GM12878 (cell line): Measurements from ENCODE around the gene GLG1. TPM values are rescaled to one million over a fixed set of nuclear protein-coding genes. Genes with fewer than 3 reads are reported as not detected.

ENCODE experiments used
- CBX3 ChIP-seq: fragments of 200-600 bp; sonication (generic); IDR thresholded peaks from 2 replicates; pipeline ENCODE4 v1.6.1; 2016; ENCODE audit warnings: low read depth, borderline replicate concordance
- DPF2 ChIP-seq: fragments of 450-650 bp; IDR thresholded peaks from 2 replicates; pipeline ENCODE4 v1.6.1; 2017; ENCODE audit warnings: mild to moderate bottlenecking
- HDAC6 ChIP-seq: fragments of 200-600 bp; sonication (generic); IDR thresholded peaks from one replicate; pipeline ENCODE4 v1.8.0; 2017; ENCODE audit warnings: antibody characterized with exemption; ENCODE audit not compliant: unreplicated experiment
- JUNB ChIP-seq: IDR thresholded peaks from 2 replicates; pipeline ENCODE4 v1.6.1; 2016; ENCODE audit warnings: antibody characterized with exemption, mild to moderate bottlenecking
- MTA2 ChIP-seq: fragments of 450-650 bp; IDR thresholded peaks from 2 replicates; pipeline ENCODE4 v1.6.1; 2016; ENCODE audit warnings: low read depth, mild to moderate bottlenecking, moderate library complexity
- MYB ChIP-seq: fragments of 150-350 bp; IDR thresholded peaks from 2 replicates; pipeline ENCODE4 v1.6.1; 2014; ENCODE audit warnings: mild to moderate bottlenecking, low read depth, low read length, borderline replicate concordance
- NFYA ChIP-seq: IDR thresholded peaks from 2 replicates; pipeline ENCODE4 v1.6.1; 2011; ENCODE audit warnings: low read depth, mild to moderate bottlenecking, low read length, improper control_type of control experiment, borderline replicate concordance
- NR2C2 ChIP-seq: IDR thresholded peaks from 2 replicates; pipeline ENCODE4 v1.6.1; 2011; ENCODE audit warnings: borderline replicate concordance, low read depth; ENCODE audit not compliant: control insufficient read depth, insufficient read length
- NRF1 ChIP-seq: conservative IDR thresholded peaks from 2 replicates; pipeline ENCODE4 v1.6.1; 2011; ENCODE audit warnings: mild to moderate bottlenecking, low read depth, low read length, improper control_type of control experiment
- PAX8 ChIP-seq: fragments of 450-650 bp; IDR thresholded peaks from 2 replicates; pipeline ENCODE4 v1.6.1; 2017; ENCODE audit warnings: mild to moderate bottlenecking, moderate library complexity
- POU2F2 ChIP-seq: IDR thresholded peaks from 3 replicates; pipeline ENCODE4 v1.6.1; 2011; ENCODE audit warnings: low read depth, mild to moderate bottlenecking, low read length, borderline replicate concordance
- RBBP5 ChIP-seq: fragments of 200-600 bp; sonication (generic); conservative IDR thresholded peaks from 2 replicates; pipeline ENCODE4 v1.6.1; 2016
- RUNX3 ChIP-seq: IDR thresholded peaks from 2 replicates; pipeline ENCODE4 v1.6.1; 2012; ENCODE audit warnings: low read length, inconsistent platforms
- SMAD1 ChIP-seq: fragments of 450-650 bp; IDR thresholded peaks from 2 replicates; pipeline ENCODE4 v1.6.1; 2018; ENCODE audit warnings: mild to moderate bottlenecking, low read depth; ENCODE audit not compliant: partially characterized antibody
- SP1 ChIP-seq: IDR thresholded peaks from one replicate; pipeline ENCODE4 v1.6.1; 2011; ENCODE audit warnings: low read depth, low read length
- TARDBP ChIP-seq: IDR thresholded peaks from 2 replicates; pipeline ENCODE4 v1.6.1; 2016; ENCODE audit warnings: borderline replicate concordance
- ZBED1 ChIP-seq: IDR thresholded peaks from 2 replicates; pipeline ENCODE4 v1.6.1; 2016; ENCODE audit warnings: borderline replicate concordance
- ZZZ3 ChIP-seq: IDR thresholded peaks from 2 replicates; pipeline ENCODE4 v1.6.1; 2011; ENCODE audit warnings: low read depth; ENCODE audit not compliant: control insufficient read depth, insufficient read length
- polyA plus RNA-seq, 11 experiments: library from polyadenylated mRNA; depleted of rRNA in 4 of 11; unstranded in 6 of 11; stranded (reverse) in 5 of 11; fragments of >200 nt; fragmentation: Nextera tagmentation in 4 of 11; fragmentation: Illumina TruSeq in 1 of 11; extraction: Ambion mirVana in 4 of 11; extraction: Trizol in 1 of 11; gene quantifications; 1 replicate in 1 of 11; 2 replicates in 10 of 11; pipeline versions ENCODE4 v1.2.1 to v1.2.3, GENCODE V29; 2011 to 2016; ENCODE audit warnings: inconsistent platforms in 2 of 11, missing spikeins in 2 of 11, low read depth in 1 of 11
- total RNA-seq, 4 experiments: library from RNA; depleted of rRNA in 3 of 4; stranded (reverse); fragments of >200 nt in 3 of 4; fragmentation: Illumina TruSeq in 1 of 4; extraction: Trizol in 1 of 4; gene quantifications; 2 replicates each; pipeline versions ENCODE4 v1.2.1 to v1.2.3, GENCODE V29; 2013 to 2021
- TF ChIP-seq, protein P1 (sequence below): IDR thresholded peaks from 2 replicates; pipeline ENCODE4 v1.6.1; 2012; ENCODE audit warnings: low read depth, low read length, improper control_type of control experiment
- TF ChIP-seq, protein P2 (sequence below): fragments of 450-650 bp; IDR thresholded peaks from 2 replicates; pipeline ENCODE4 v1.6.1; 2016; ENCODE audit warnings: mild to moderate bottlenecking, moderate library complexity, borderline replicate concordance
- TF ChIP-seq, protein P3 (sequence below): fragments of 450-650 bp; formaldehyde crosslinking; IDR thresholded peaks from 2 replicates; pipeline ENCODE4 v1.5.0; 2022; ENCODE audit warnings: mild to moderate bottlenecking, missing genetic modification characterization
- TF ChIP-seq, protein P4 (sequence below), 3 experiments: IDR thresholded peaks in 2 of 3; conservative IDR thresholded peaks in 1 of 3; 2 replicates each; pipeline ENCODE4 v1.5.1; 2011; ENCODE audit warnings: low read depth in 3 of 3, low read length in 3 of 3, mild to moderate bottlenecking in 3 of 3, control low read depth in 2 of 3, moderate library complexity in 2 of 3, inconsistent platforms in 1 of 3, mixed read lengths in 1 of 3; ENCODE audit not compliant: control insufficient read depth in 2 of 3, insufficient read depth in 1 of 3; ENCODE audit errors: extremely low read depth in 1 of 3

Gene GLG1
- total and polyA plus RNA-seq, 10 of the 15 experiments (the other 5 are each of a cell fraction or from before 2014, with no cell fraction given) = 7.6 to 49.4 (median 28.2) TPM

DNA sequence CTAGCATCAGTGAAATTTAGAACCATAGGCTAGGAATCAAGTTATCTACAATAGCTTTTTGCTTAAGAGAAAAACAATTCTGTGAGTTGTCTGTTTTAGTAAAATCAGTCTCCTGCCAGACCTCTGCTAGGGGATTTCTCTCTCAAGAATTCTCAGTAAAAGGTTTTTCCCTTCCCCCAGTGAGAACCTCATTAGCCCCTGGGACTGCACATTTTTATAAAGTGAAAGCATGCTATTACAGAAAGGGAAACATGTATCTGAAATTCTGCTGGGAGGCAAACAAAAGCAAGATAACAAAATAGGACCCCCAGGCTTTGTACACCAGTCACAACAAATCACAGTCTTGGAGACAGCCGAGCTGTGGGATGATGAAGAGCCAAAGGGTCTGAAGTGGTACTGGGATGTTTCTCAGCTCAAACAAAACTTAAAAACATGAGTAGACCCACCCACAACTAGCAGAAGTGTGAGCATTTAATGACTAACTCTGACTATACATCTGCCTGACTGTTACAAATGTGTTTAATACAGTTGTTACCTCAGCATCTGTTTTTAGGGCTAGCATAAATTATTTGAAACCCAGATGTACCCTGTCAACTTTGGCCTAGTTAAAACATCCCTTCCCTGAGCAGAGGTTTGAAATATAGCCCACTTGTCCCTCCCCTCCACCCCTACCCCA, 20.0 kb upstream of the GLG1 start (continued):
- TF ChIP-seq, protein P1, sequence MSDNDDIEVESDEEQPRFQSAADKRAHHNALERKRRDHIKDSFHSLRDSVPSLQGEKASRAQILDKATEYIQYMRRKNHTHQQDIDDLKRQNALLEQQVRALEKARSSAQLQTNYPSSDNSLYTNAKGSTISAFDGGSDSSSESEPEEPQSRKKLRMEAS = no peak
- TF ChIP-seq, protein P2, sequence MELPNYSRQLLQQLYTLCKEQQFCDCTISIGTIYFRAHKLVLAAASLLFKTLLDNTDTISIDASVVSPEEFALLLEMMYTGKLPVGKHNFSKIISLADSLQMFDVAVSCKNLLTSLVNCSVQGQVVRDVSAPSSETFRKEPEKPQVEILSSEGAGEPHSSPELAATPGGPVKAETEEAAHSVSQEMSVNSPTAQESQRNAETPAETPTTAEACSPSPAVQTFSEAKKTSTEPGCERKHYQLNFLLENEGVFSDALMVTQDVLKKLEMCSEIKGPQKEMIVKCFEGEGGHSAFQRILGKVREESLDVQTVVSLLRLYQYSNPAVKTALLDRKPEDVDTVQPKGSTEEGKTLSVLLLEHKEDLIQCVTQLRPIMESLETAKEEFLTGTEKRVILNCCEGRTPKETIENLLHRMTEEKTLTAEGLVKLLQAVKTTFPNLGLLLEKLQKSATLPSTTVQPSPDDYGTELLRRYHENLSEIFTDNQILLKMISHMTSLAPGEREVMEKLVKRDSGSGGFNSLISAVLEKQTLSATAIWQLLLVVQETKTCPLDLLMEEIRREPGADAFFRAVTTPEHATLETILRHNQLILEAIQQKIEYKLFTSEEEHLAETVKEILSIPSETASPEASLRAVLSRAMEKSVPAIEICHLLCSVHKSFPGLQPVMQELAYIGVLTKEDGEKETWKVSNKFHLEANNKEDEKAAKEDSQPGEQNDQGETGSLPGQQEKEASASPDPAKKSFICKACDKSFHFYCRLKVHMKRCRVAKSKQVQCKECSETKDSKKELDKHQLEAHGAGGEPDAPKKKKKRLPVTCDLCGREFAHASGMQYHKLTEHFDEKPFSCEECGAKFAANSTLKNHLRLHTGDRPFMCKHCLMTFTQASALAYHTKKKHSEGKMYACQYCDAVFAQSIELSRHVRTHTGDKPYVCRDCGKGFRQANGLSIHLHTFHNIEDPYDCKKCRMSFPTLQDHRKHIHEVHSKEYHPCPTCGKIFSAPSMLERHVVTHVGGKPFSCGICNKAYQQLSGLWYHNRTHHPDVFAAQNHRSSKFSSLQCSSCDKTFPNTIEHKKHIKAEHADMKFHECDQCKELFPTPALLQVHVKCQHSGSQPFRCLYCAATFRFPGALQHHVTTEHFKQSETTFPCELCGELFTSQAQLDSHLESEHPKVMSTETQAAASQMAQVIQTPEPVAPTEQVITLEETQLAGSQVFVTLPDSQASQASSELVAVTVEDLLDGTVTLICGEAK = no peak
- TF ChIP-seq RBBP5 (no peak), DPF2 (no peak), HDAC6 (no peak), RUNX3 (no peak), TARDBP (no peak), SP1 (no peak), MYB (no peak), NFYA (no peak), PAX8 (no peak), NRF1 (no peak), SMAD1 (no peak), ZBED1 (no peak), ZZZ3 (no peak), MTA2 (peak; percentile 69), CBX3 (no peak), POU2F2 (no peak), JUNB (no peak; the same call in 1 of the 2 replicates), NR2C2 (no peak)
- TF ChIP-seq, protein P3, sequence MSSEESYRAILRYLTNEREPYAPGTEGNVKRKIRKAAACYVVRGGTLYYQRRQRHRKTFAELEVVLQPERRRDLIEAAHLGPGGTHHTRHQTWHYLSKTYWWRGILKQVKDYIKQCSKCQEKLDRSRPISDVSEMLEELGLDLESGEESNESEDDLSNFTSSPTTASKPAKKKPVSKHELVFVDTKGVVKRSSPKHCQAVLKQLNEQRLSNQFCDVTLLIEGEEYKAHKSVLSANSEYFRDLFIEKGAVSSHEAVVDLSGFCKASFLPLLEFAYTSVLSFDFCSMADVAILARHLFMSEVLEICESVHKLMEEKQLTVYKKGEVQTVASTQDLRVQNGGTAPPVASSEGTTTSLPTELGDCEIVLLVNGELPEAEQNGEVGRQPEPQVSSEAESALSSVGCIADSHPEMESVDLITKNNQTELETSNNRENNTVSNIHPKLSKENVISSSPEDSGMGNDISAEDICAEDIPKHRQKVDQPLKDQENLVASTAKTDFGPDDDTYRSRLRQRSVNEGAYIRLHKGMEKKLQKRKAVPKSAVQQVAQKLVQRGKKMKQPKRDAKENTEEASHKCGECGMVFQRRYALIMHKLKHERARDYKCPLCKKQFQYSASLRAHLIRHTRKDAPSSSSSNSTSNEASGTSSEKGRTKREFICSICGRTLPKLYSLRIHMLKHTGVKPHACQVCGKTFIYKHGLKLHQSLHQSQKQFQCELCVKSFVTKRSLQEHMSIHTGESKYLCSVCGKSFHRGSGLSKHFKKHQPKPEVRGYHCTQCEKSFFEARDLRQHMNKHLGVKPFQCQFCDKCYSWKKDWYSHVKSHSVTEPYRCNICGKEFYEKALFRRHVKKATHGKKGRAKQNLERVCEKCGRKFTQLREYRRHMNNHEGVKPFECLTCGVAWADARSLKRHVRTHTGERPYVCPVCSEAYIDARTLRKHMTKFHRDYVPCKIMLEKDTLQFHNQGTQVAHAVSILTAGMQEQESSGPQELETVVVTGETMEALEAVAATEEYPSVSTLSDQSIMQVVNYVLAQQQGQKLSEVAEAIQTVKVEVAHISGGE (CRISPR knock-in tag) = no peak
- TF ChIP-seq, protein P4, sequence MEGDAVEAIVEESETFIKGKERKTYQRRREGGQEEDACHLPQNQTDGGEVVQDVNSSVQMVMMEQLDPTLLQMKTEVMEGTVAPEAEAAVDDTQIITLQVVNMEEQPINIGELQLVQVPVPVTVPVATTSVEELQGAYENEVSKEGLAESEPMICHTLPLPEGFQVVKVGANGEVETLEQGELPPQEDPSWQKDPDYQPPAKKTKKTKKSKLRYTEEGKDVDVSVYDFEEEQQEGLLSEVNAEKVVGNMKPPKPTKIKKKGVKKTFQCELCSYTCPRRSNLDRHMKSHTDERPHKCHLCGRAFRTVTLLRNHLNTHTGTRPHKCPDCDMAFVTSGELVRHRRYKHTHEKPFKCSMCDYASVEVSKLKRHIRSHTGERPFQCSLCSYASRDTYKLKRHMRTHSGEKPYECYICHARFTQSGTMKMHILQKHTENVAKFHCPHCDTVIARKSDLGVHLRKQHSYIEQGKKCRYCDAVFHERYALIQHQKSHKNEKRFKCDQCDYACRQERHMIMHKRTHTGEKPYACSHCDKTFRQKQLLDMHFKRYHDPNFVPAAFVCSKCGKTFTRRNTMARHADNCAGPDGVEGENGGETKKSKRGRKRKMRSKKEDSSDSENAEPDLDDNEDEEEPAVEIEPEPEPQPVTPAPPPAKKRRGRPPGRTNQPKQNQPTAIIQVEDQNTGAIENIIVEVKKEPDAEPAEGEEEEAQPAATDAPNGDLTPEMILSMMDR (IDR thresholded peaks at IDR 0.05 in 2 of 3, conservative IDR thresholded peaks at IDR 0.05 in 1 of 3; ENCODE audit: control insufficient read depth in 2 of 3, extremely low read depth in 1 of 3, insufficient read depth in 1 of 3, low read depth in 3 of 3, low read length in 3 of 3) = no peak
